ENCODE results near the gene MMP19.

The MMP19 gene

GRCh38 chr12:55814257-55814656 lies 28.5 kb downstream of the MMP19 start:
- DNase-seq (ENCODE audit: low read depth in 2 of 2) = no peak

GRCh38 chr12:55812088-55812487 lies 30.6 kb downstream of the MMP19 start:
- DNase-seq (ENCODE audit: low read depth in 2 of 2) = no peak

GRCh38 chr12:55809274-55809673 lies 33.5 kb downstream of the MMP19 start:
- no peak for DNase-seq (ENCODE audit: low read depth in 2 of 2)

- no peak for DNase-seq (ENCODE audit: low read depth in 2 of 2)
Observed at GRCh38 chr12:55806982-55807381, 35.8 kb downstream of the MMP19 start.

GRCh38 chr12:55797550-55797949 lies 45.2 kb downstream of the MMP19 start:
- DNase-seq (ENCODE audit: low read depth in 2 of 2) = no peak

GRCh38 chr12:55797068-55797467 lies 45.7 kb downstream of the MMP19 start:
- peak in 1 of 2 experiments; percentile 22 for DNase-seq (ENCODE audit: low read depth in 2 of 2)

GRCh38 chr12:55795950-55796349 lies 46.8 kb downstream of the MMP19 start:
- DNase-seq (ENCODE audit: low read depth in 2 of 2) = no peak

- no peak for DNase-seq (ENCODE audit: low read depth in 2 of 2)
Observed at GRCh38 chr12:55789893-55790292, 52.8 kb downstream of the MMP19 start.

- no peak for DNase-seq (ENCODE audit: low read depth in 2 of 2)
Observed at GRCh38 chr12:55789171-55789570, 53.6 kb downstream of the MMP19 start.

- no peak for DNase-seq (ENCODE audit: low read depth in 2 of 2)
Observed at GRCh38 chr12:55788546-55788945, 54.2 kb downstream of the MMP19 start.

All from fibroblast of skin of left quadriceps (primary cell).